ENCODE results near the gene LRCH4.

LRCH4 gene

DNA sequence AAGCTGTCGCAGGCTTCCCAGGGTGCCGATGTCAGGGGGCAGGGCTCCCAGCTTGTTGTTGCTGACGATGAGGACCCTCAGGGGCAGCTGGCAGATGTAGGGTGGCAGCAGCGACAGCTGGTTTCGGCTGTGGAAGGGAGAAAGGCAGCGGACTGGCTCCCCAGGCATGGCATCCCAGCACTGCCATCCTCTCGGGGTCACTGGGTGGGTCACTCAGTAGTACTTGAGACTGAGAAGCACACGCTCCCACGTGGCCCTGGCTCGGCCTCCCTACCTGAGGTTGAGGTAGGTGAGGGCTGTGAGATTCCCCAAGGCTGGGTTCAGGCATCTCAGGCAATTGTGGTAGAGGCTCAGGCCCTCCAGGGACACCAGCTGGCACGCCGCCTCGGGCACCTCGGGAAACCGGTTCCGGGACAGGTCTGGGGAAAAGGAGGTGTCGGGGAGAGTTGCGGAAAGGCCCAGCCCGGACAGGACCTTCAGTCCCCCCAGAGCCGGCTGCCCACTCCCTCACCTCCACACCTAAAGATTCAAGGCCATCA, 3.8 kb downstream of the LRCH4 start:
- DNase-seq (ENCODE audit: low read depth in 2 of 2): no peak

DNA sequence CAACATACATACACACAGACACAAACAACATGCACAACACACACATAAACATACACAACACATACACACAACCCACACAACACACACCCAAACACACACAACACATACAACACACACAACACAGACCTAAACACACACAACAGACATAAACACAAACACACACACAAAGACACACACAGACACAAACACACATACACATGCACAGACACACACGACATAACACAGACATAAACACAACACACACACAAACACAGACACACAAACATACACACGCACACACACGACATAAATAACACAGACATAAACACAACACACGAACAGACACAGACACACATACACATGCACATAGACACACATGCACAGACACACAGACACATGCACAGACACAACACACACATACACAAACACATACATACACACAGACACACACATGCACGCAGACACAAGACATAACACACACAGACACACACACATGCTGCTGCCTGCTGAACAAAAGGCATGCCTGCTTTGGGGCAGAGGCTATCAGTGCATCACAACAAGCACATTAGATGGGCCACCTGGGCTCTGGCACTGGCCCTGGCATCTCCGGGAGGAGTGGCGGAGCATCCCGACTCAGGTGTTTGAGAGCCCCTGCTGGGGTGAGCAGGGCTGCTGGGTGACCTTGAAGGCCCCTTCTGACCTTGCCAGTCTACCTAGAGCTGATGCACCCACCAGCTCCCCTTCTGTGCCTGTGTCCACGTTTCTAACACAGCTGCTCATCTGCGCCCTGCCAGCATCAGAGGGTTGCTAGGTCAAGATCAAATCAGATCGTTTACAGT, 5.3 kb downstream of the LRCH4 start:
- DNase-seq (ENCODE audit: low read depth in 2 of 2): no peak

DNA sequence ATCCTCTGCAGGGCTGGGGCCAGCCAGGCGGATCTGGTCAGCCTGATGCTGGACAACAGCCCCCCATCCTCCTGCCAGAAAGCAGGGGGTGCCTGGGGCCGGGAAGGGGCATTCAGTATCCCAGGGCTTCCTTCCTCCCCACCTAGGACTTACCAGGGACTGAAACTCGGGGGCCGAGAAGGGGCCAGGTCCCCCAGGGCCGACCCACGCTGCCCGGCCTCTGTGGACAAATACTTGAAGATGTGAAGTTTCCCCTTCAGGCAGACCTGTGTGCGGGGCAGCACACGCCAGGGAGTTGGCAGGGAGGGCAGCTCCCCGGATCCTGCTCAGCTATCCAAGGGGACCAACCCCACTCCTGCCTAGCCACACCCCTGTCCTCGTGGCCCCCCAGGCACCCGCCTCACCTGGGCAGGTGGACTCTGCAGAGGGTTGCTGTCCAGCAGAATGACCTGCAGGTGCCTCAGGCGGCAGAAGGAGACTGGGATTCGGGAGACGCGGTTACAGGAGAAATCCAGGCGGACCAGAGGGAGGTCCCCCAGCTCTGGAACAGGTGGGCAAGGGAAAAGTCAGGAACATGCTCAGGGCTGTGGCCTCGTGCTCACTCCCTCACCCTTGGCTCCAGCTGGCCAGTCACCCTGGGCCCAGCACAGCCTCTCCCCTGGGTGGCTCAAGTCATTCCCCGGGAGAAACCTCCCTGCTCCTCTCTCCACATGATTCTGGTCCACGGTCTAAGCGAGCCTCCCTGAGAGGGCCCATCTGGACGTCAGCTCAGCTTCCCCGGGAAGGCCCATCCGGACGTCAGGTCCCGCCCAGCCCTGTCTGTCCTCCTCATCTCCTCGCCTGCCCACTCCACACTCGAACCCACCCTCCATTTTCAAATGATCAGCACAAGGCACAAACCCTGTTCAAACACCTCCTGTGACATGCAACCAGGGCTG, 7.4 kb downstream of the LRCH4 start:
- no peak for DNase-seq (ENCODE audit: low read depth in 2 of 2)

DNA sequence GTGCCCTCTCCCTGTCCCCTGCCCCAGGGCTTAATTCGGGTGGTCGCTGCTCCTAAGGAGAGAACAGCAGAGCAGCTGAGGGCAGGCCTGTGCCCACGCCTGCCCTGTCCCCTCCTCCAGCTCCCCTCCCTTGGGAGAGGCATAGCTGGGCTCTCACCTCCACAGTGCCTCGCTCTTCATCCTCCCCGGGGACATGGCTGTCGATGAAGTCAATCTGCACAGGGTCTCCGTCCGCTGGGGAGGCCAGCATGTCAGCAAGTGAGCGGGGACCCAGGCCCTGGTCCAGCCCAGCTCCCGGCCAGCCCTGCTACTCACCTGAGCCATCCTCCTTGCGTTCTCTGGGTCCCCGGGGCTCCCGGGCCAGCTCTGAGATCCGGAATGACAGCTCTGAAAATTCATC, 8.4 kb downstream of the LRCH4 start:
- DNase-seq (ENCODE audit: low read depth in 2 of 2): no peak

DNA sequence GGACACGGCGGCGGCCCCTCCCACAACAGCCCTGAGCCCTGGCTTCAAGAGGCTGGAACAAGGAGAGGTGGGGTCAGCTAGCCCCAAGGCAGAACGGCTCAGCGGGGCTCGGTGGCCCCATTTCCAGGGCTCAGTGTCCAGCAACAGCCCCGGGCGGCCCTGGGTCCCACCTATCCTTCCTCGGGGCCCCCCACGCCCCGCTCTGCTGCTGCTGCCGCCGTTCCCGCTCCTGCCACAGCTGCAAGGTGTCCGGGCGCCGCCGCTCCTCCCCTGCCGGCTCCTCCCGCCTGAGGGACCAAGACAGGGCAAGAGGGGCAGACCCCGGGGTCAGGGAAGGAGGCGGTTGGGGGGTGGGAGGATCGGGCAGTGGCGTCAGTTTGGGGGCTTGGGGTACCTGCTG, 8.8 kb downstream of the LRCH4 start:
- no peak for DNase-seq (ENCODE audit: low read depth in 2 of 2)

DNA sequence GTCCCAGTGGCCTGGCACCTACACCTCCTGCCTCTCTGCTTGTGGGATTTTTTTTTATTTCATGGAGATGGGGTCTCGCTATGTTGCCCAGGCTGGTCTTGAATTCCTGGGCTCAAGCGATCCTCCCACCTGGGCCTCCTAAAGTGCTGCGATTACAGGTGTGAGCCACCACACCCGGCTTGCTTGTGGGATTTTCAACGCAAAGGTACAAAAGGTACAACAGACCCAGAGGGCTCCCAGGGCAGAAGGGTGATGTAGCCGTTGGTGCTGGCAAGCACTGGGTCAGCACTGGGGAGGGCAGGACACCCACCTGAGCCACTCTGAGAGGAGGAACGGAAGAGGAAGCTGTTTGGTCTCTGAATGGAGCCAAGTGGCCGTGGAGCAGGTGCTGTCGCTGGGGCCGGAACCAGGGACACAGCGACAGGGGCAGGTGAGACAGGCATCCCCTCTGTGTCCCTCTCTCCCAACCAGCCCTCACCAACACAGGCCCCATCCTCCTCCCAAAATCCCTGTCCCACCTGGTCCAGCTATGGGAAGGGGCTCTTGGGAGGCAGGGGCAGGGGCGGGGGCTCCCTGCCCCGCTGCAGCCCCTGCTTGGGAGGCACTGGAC, 9.4 kb downstream of the LRCH4 start:
- DNase-seq (ENCODE audit: low read depth in 2 of 2): no peak

DNA sequence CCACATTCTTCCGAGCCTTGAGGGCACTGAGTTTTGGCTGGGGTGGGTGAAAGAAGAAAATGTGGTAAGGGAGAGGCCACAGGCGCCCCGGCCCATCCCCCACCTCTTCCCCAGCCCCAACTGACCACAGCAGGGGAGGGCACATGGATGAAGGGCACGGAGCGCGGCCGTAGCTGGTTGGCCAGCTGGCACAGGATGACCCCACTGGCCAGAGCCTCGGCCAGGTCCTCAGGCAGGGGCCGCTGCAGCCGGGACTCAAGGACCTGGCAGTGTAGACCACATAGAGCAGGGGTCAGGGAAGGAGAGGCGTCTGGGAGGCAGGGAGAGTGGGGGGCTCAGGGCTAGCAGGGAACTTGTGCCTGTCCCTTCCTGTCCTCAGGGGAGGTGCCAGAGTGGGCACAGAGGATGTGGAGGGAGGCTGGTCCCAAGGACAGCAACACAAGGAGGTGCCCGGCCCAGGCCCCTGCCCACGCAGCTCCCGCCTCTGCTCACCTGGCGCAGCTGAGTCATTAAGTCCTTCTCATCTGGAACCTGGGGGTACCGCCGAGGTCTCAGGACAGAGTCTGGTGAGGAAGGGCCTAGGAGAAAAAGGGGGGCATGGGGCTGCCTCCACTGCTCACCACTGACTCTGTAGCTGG, 10.1 kb downstream of the LRCH4 start:
- DNase-seq (ENCODE audit: low read depth in 2 of 2): no peak

DNA sequence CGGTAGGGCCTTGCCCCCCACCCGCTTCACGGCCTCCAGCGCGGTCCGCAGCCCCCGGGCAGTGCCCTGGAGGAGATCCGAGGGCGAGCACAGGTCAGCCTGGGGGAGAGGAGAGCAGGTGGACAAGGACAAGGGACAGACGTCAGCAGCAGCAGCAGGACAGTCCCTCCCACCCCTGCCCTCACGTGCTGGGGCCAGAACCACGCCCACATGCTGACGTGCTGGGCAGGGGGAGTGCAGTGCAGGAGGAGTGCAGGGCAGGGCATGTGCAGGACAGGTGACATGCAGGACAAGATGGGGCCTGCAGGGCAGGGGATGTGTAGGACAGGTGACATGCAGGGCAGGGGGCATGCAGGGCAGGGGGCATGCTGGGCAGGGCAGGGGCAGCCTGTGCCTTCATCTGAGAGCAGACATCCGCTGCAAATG, 10.7 kb downstream of the LRCH4 start:
- no peak for DNase-seq (ENCODE audit: low read depth in 2 of 2)

DNA sequence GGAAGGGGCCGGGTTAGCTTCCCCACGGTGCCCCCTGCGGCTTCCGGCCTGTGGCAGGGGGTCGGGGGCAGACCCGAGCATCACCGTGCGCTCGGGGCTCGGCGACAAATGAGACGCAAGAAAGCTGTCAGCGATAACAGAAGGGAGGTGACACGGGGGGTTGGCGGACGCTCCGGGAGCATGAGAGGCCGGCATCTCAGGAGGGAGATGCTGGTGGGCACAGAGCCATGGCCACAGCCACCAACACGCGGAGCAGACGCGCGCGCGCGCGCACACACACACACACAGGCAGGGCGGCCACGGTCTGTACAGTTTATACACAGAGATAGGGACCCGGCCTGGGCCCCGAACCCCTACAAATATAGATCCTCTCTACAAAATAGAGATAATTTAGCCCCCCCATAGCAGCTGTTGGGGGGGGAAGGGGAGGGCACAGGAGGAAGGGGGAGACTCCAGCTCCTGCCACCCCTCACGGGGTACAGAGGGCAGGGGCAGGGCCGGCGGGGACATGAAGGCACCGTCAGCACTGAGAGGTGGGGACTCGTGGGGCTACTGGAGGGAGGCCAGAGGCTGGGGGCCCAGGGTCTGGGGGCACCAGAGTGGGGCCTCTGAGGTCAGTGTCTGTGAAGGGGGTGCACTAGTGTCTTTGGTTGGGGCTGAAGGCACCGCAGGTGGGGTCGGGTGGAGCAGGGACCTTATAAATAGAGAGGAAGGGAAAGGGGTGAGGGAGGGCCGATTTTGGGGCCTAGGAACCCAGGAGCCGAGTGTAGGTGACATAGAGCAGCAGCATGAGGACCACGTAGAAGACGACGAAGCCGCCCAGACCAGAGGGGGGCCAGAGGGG, 11.3 kb downstream of the LRCH4 start:
- DNase-seq (ENCODE audit: low read depth in 2 of 2): no peak

DNA sequence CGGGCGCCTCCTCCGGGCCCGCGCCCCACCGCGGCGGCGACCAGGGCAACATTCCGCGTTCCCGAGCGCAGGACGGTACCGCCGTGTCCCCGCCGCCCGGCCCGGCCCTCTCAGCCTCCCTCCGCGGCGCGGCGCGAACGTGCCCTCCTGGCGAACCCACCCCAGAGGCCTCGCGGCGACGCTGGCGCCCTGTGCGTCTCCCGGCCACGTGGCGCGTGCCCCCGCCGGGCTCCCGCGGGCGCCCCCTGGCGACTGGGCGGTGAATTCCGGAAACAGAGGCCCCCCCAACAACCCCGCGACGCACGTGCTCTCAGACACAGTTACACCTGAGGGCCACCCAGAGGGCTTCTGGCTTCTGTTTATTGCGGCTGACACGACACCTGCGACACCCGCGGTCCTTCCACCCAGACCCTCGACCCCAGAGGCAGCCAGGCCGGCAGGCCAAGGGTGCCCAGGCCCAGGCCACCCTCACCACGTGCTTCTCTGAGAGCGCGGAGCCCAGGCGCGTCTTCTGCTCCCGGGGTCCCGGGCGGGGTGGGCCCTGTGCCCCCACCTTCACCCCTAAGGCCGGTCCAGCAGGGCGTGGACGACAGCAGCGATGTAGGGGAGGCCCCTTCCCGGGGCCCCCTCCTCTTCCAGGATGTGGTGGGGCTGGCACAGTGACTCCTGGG, 12.1 kb downstream of the LRCH4 start, which contains the start of gene SAP25:
SAP25 (minus strand) TSS at position 210 of the 671 bp plus-strand sequence; CDS start at position 52, 158 bp downstream.
- DNase-seq (ENCODE audit: low read depth in 2 of 2): no peak

DNA sequence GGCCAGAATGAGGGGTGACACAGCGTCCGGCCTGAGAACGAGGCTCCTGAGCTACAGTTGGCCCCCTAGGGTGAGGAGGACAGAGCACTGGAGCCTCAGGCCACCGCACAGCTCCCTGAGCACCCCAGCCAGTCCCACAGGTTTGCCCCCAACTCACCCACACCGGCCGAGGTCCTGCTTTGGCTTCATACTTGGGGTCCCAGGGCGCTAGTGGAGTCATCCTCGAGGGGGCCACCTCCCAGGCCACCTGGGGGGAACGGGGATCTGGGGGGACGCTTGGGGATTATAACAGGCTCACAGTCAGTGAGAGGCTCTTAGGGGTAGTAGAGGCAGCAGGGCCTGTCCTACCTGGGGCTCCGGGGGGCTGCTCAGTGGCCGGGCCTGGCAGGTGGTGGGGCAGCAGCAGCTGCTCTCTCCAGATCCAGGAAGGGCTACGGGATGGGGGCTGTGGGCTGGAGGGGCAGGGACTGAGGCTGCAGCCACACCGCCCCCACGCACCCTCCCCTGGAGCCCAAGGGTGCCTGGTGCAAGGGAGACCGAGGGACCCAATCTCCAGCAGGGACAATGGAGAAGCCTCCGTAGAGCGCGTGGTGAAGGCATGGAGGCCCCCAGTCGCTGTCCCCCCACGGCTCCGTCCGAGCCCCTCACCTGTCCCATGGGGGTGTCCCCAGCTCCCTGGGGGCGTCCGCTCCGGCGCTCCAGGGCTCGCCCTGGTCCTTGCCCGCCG, 12.8 kb downstream of the LRCH4 start:
- DNase-seq (ENCODE audit: low read depth in 2 of 2): no peak

DNA sequence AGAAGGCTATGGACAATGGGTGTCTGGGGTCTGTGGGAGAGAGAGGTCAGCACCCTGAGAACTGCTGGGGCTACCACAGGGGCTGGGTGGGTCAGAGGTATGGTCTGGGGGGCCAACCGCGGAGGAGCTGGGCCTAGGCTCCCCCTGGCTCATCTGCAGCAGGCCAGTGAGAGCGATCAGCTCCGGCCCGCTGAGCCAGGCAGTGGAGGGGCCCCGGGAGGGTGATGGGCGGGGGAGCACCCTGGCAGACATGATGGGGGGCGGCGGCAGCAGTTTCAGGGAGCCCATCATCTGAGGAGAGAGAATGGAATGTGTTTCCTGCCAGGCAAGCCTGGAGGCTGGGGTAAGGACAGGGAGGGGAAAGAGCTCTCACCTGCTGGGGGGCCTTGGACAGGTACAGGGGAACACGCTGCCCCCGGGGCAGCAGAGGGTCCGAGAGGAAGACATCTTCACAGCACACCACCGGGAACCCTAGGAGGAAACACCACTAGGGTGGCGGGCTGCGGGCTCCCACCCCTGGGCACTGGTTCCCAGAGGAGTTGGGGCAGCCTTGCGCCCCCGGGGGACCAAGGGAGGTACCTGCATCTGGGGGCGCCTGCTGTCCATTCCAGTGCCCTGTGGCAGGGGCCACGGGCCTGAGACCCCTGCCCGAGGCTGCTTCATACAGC, 13.5 kb downstream of the LRCH4 start:
- no peak for DNase-seq (ENCODE audit: low read depth in 2 of 2)

DNA sequence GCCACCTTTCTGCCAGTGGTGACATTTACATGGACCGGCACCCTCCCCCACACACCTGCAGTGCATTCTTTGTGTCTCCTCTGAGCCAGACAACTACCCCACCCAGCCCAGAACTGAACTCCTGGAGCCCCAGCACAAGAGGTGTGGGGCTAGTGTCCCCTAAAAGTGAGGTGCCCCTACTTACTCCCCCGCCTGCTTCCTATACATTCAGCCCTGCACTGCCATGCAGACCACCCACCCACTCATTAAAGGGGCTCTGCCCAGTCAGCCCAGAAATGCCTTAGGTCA, 14.2 kb downstream of the LRCH4 start:
- no peak for DNase-seq (ENCODE audit: low read depth in 2 of 2)

DNA sequence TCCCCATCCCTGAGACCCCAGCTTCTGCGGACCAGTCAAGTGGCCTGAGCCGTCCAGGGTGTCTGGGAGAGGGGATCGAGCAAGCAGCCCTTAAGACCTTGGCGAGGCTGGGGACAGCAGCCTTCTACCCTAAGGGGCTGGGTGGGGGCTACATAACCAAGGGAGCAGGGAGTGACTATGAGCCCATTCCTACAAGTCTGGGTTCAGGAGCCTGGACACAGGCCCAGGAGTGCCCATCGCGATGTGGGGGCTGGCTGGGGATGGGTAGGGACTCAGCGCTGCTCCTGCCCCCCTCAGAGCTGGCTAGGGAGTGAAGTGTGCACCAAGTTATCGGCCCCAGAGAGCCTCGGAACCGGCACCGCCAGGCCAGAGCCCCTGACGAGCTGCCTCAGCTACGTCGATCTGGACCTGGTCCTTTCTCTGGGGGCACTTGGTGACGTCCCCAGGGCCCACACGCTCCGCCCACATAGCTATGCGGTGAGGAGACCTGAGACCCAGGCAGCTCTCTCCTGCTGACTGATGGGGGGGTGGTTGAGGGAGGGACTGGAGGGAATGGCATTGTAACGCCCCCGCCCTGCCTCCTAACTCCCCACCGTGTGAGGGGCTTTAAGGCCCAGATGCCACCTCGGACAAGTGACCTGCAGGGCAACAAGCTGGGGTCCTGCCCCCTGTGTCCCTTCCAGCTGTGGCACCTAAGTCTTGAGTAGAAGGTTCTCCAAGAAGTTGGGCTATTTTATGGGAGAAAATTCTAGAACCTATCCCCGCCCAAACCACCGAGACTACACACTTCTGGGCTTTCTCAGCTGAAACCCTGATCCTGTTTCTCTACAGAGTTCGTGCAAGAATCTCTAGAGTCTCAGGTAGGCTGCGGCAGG, 14.7 kb downstream of the LRCH4 start:
- no peak for DNase-seq (ENCODE audit: low read depth in 2 of 2)

DNA sequence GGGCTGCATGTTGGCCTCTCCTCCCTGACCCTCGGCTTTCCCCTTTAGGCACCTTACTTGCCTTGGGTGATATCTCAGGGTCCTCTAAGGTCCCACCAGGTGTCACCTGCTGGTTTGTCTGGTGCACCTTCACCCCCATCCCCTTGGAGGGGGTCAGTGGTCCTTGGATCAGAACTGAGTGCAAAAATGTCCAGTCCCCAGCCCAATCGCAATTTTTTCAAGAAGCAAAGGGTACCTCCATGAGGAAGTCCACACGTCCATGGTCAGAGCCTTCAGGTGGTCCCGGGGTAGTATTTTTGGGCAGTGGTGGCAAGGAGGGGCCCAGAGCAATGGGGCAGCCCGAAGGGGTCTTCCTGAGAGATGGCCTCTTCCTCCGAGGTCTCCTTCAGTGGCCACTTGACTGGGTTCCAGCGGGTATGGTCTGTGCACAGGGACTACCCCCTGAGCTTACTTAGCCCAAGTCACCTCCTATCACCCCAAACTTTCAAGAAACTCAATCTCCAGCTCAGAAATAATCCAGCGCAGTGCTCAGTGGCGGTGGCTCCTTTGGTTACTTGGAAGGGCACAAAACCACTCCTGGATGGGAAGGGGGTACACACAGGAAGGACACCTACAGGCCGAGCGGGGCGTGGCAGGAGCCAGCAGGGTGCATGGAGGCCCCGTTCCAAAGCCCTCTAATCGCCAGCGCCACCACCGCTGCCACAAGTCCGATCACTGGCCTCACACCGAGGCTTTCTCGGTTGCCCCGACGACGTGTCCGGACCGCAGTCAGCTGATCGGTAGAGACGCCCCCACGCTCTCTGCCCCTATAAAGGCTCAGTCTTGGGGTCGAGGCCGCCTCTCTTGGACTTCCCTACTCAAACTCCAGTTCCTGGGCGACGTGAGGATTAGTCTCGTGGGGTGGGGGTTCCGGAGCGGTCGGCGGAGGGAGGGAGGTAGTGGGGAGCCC, 16.8 kb downstream of the LRCH4 start:
- peak; percentile 47 to 51 for DNase-seq (ENCODE audit: low read depth in 2 of 2)

DNA sequence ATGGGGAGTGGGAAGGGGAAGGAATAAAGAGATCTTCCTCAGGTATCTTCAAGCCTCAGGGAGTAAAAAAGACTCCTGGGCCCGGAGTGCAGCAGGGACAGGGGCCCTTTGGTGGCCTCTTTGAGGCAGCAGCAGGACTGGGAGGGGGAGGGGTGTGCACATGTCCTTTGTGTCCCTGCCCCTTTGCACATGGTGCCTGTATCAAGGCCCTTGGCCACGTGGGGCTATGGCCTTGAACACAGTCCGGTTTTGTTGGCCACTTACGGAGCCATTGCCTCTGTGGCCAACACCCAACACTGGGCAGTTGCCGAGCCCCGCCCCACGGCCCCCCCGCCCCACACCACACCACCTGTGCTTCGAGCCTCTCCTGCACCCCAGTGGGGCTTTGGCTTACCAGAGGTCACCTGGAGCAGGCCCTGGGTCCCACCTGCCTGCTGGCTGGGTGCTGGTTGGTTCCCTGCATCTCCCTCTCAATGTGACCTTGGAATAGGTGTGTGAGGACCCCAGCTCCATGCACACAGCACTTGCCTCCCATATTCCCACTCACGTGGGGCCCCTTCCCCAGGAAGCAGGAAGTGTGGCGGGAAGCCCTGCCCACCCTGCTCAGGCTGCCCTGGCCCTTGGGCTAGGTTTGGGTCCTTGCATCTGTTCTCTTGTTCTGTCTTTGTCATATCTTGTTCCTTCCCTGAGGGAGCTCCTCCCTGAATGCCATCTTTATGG, 17.6 kb downstream of the LRCH4 start:
- no peak for DNase-seq (ENCODE audit: low read depth in 2 of 2)
